NCI-H1417 (cell line): Measurements from ENCODE around the gene NXPE1.

ENCODE experiments used
- DNase-seq, 3 experiments: peaks; one replicate each; lab custom pipeline; 2025; lab: John Stamatoyannopoulos, UW

Gene NXPE1

GRCh38 chr11:114562166-114562916, 2.7 kb upstream of the NXPE1 start:
- no peak for DNase-seq

- DNase-seq: no peak
Measured at GRCh38 chr11:114556135-114556534, 3.5 kb downstream of the NXPE1 start.

GRCh38 chr11:114553642-114554041, 6.0 kb downstream of the NXPE1 start:
- no peak for DNase-seq

GRCh38 chr11:114551060-114551459, 8.6 kb downstream of the NXPE1 start:
- no peak for DNase-seq

- no peak for DNase-seq
Measured at GRCh38 chr11:114525682-114526081, 34.0 kb downstream of the NXPE1 start.

GRCh38 chr11:114524122-114524521, 35.6 kb downstream of the NXPE1 start:
- no peak for DNase-seq

- DNase-seq: no peak
Measured at GRCh38 chr11:114522818-114523217, 36.9 kb downstream of the NXPE1 start.

- DNase-seq: no peak
Measured at GRCh38 chr11:114511538-114511937, 48.1 kb downstream of the NXPE1 start.

GRCh38 chr11:114511079-114511478, 48.6 kb downstream of the NXPE1 start:
- DNase-seq: no peak

GRCh38 chr11:114501901-114502300, 57.8 kb downstream of the NXPE1 start:
- DNase-seq: no peak

- no peak for DNase-seq
Measured at GRCh38 chr11:114499756-114500155, 59.9 kb downstream of the NXPE1 start.

GRCh38 chr11:114496915-114497314, 62.8 kb downstream of the NXPE1 start:
- no peak for DNase-seq

GRCh38 chr11:114483929-114484328, 75.8 kb downstream of the NXPE1 start:
- no peak for DNase-seq

GRCh38 chr11:114482114-114482513, 77.6 kb downstream of the NXPE1 start:
- no peak for DNase-seq

GRCh38 chr11:114479331-114479730, 80.3 kb downstream of the NXPE1 start:
- DNase-seq: no peak

- no peak for DNase-seq
Measured at GRCh38 chr11:114478768-114479167, 80.9 kb downstream of the NXPE1 start.

- no peak for DNase-seq
Measured at GRCh38 chr11:114478001-114478410, 81.7 kb downstream of the NXPE1 start.

GRCh38 chr11:114472661-114473060, 87.0 kb downstream of the NXPE1 start:
- no peak for DNase-seq
